H1 (cell line): ENCODE data around the gene HLA-DMB. TPM values are rescaled to one million over a fixed set of nuclear protein-coding genes. Genes with fewer than 3 reads are reported as not detected.

Experiments used
- polyA plus RNA-seq, 7 experiments: library from polyadenylated mRNA; depleted of rRNA in 3 of 7; stranded (reverse) in 5 of 7; unstranded in 2 of 7; fragments of >200 nt in 5 of 7; fragments of 200-250 nt in 2 of 7; gene quantifications; 1 replicate in 5 of 7; 2 replicates in 1 of 7; 4 replicates in 1 of 7; pipeline versions ENCODE4 v1.2.1 to v1.2.3, GENCODE V29; 2011 to 2013; ENCODE audit warnings: missing spikeins in 2 of 7, mixed read lengths in 2 of 7
- total RNA-seq: library from RNA; stranded (reverse); fragmentation: NEBNext Ultra II Directional; extraction: Animal tissue kit (Norgen Biotek cat#: 25700); gene quantifications from 2 replicates; pipeline ENCODE4 v1.2.1, GENCODE V29; 2021
- TF ChIP-seq, protein P1 (sequence below): fragments of 300-600 bp; sonication (generic); IDR thresholded peaks from 2 replicates; pipeline ENCODE4 v1.7.1; 2012; ENCODE audit warnings: low read length, moderate library complexity, mild to moderate bottlenecking, inconsistent platforms; ENCODE audit not compliant: insufficient replicate concordance

Gene HLA-DMB
- total and polyA plus RNA-seq, 2 of the 8 experiments (the other 6 are each of a cell fraction or from before 2014, with no cell fraction given), result 2.7 to 4.7 TPM

DNA sequence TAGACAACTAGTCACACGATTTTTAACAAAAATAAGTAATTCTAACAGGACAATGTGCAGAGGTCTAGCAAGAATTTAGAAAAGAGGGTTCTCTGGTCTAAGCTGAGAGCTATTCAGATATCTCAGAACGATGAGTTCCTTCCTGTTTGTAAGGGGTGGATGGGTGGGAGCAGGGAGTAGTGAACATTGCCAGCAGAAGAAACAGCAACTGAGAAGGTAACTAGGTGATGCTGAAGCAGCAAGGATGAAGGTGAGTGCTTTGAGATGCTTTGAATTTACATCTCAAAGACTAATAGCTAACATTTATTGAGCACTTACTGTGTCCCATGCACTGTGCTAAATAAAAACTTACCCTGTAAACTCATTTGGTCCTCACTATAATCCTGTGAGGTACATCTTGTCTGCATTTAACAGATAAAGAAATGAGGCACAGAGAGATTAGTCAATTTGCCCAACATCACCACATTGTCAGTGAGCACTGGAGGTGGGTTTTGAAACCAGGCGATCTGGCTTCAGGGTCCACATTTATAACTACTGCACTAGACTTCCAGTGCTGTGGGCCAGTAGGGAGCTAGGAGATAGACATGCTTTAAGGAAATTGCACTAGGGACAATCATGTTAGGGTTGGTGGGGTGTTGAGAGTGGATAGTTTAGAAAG, 43.3 kb upstream of the HLA-DMB start (continued):
- TF ChIP-seq, protein P1, sequence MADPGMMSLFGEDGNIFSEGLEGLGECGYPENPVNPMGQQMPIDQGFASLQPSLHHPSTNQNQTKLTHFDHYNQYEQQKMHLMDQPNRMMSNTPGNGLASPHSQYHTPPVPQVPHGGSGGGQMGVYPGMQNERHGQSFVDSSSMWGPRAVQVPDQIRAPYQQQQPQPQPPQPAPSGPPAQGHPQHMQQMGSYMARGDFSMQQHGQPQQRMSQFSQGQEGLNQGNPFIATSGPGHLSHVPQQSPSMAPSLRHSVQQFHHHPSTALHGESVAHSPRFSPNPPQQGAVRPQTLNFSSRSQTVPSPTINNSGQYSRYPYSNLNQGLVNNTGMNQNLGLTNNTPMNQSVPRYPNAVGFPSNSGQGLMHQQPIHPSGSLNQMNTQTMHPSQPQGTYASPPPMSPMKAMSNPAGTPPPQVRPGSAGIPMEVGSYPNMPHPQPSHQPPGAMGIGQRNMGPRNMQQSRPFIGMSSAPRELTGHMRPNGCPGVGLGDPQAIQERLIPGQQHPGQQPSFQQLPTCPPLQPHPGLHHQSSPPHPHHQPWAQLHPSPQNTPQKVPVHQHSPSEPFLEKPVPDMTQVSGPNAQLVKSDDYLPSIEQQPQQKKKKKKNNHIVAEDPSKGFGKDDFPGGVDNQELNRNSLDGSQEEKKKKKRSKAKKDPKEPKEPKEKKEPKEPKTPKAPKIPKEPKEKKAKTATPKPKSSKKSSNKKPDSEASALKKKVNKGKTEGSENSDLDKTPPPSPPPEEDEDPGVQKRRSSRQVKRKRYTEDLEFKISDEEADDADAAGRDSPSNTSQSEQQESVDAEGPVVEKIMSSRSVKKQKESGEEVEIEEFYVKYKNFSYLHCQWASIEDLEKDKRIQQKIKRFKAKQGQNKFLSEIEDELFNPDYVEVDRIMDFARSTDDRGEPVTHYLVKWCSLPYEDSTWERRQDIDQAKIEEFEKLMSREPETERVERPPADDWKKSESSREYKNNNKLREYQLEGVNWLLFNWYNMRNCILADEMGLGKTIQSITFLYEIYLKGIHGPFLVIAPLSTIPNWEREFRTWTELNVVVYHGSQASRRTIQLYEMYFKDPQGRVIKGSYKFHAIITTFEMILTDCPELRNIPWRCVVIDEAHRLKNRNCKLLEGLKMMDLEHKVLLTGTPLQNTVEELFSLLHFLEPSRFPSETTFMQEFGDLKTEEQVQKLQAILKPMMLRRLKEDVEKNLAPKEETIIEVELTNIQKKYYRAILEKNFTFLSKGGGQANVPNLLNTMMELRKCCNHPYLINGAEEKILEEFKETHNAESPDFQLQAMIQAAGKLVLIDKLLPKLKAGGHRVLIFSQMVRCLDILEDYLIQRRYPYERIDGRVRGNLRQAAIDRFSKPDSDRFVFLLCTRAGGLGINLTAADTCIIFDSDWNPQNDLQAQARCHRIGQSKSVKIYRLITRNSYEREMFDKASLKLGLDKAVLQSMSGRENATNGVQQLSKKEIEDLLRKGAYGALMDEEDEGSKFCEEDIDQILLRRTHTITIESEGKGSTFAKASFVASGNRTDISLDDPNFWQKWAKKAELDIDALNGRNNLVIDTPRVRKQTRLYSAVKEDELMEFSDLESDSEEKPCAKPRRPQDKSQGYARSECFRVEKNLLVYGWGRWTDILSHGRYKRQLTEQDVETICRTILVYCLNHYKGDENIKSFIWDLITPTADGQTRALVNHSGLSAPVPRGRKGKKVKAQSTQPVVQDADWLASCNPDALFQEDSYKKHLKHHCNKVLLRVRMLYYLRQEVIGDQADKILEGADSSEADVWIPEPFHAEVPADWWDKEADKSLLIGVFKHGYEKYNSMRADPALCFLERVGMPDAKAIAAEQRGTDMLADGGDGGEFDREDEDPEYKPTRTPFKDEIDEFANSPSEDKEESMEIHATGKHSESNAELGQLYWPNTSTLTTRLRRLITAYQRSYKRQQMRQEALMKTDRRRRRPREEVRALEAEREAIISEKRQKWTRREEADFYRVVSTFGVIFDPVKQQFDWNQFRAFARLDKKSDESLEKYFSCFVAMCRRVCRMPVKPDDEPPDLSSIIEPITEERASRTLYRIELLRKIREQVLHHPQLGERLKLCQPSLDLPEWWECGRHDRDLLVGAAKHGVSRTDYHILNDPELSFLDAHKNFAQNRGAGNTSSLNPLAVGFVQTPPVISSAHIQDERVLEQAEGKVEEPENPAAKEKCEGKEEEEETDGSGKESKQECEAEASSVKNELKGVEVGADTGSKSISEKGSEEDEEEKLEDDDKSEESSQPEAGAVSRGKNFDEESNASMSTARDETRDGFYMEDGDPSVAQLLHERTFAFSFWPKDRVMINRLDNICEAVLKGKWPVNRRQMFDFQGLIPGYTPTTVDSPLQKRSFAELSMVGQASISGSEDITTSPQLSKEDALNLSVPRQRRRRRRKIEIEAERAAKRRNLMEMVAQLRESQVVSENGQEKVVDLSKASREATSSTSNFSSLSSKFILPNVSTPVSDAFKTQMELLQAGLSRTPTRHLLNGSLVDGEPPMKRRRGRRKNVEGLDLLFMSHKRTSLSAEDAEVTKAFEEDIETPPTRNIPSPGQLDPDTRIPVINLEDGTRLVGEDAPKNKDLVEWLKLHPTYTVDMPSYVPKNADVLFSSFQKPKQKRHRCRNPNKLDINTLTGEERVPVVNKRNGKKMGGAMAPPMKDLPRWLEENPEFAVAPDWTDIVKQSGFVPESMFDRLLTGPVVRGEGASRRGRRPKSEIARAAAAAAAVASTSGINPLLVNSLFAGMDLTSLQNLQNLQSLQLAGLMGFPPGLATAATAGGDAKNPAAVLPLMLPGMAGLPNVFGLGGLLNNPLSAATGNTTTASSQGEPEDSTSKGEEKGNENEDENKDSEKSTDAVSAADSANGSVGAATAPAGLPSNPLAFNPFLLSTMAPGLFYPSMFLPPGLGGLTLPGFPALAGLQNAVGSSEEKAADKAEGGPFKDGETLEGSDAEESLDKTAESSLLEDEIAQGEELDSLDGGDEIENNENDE, result no peak
- TF ChIP-seq, all 59 proteins: peak for 1
